Osteocyte (in vitro differentiated cells): ENCODE data around the gene LAMA3. TPM values are rescaled to one million over a fixed set of nuclear protein-coding genes. Genes with fewer than 3 reads are reported as not detected.
A peak's percentile ranks its signal among the peaks of the same experiment; 100 is the strongest.
"Not testable (repeated sequence)": the region's sequence is repeated elsewhere in the genome, so short reads cannot be mapped to it uniquely, and the experiment has no call there.

Experiments used
- DNase-seq: peaks from one replicate; pipeline ENCODE4 v3.0.0; 2021; ENCODE audit warnings: mixed read lengths; ENCODE audit not compliant: unreplicated experiment; ENCODE audit errors: extremely low spot score
- H3K27ac Mint-ChIP-seq: one replicate; pipeline ENCODE4 v1.8.0; 2021; ENCODE audit warnings: mild to moderate bottlenecking, mixed read lengths; ENCODE audit not compliant: unreplicated experiment
- H3K27me3 Mint-ChIP-seq: one replicate; pipeline ENCODE4 v1.8.0; 2021; ENCODE audit warnings: mixed read lengths; ENCODE audit not compliant: unreplicated experiment
- H3K36me3 Mint-ChIP-seq: one replicate; pipeline ENCODE4 v1.8.0; 2021; ENCODE audit warnings: mixed read lengths; ENCODE audit not compliant: unreplicated experiment
- H3K4me1 Mint-ChIP-seq: one replicate; pipeline ENCODE4 v1.8.0; 2021; ENCODE audit warnings: mixed read lengths; ENCODE audit not compliant: unreplicated experiment
- H3K4me3 Mint-ChIP-seq: one replicate; pipeline ENCODE4 v1.8.0; 2021; ENCODE audit warnings: mild to moderate bottlenecking, moderate library complexity, mixed read lengths; ENCODE audit not compliant: unreplicated experiment
- H3K9me3 Mint-ChIP-seq: one replicate; pipeline ENCODE4 v1.8.0; 2021; ENCODE audit warnings: mixed read lengths; ENCODE audit not compliant: unreplicated experiment
- total RNA-seq: library from RNA; stranded (reverse); gene quantifications from 2 replicates; pipeline ENCODE4 v1.2.1, GENCODE V29; 2021
- TF ChIP-seq, protein P1 (sequence below): fragments of 200-600 bp; sonication (generic); IDR thresholded peaks from 2 replicates; pipeline ENCODE4 v1.5.0; 2021; ENCODE audit warnings: antibody characterized with exemption, mild to moderate bottlenecking, moderate library complexity

The LAMA3 gene
- total RNA-seq, 1 donor from 2014 or later: not detected

DNA sequence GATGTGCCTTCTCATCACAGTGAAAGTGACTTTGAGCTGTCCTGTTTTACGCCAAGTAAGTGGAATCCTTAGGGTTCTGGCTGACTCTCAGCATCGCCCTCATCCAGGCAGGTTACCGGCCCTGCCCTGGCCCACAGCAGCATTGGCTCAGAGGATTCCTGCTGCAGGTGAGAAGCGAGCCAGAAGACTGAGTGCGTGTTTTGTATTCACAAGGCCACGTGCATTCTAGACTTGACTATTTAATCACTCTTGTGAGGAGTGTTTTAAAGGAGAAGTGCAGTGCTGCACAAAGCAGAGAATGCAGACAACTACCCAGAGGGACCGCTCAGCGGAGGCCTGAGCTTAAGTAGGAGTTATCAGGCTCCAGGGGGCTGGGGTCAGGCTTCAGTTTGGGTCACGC, 48.3 kb downstream of the LAMA3 start:
- Mint-ChIP-seq H3K27me3 (peaks cover 22% of the 10 kb centered on the region), H3K9me3 (no peaks in the 10 kb centered on the region), H3K4me3 (no peak overlapping the region), H3K36me3 (no peaks in the 10 kb centered on the region), H3K4me1 (peaks cover 19% of the 10 kb centered on the region), H3K27ac (no peak overlapping the region)
- TF ChIP-seq, protein P1, sequence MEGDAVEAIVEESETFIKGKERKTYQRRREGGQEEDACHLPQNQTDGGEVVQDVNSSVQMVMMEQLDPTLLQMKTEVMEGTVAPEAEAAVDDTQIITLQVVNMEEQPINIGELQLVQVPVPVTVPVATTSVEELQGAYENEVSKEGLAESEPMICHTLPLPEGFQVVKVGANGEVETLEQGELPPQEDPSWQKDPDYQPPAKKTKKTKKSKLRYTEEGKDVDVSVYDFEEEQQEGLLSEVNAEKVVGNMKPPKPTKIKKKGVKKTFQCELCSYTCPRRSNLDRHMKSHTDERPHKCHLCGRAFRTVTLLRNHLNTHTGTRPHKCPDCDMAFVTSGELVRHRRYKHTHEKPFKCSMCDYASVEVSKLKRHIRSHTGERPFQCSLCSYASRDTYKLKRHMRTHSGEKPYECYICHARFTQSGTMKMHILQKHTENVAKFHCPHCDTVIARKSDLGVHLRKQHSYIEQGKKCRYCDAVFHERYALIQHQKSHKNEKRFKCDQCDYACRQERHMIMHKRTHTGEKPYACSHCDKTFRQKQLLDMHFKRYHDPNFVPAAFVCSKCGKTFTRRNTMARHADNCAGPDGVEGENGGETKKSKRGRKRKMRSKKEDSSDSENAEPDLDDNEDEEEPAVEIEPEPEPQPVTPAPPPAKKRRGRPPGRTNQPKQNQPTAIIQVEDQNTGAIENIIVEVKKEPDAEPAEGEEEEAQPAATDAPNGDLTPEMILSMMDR: no peak
- DNase-seq: no peak

DNA sequence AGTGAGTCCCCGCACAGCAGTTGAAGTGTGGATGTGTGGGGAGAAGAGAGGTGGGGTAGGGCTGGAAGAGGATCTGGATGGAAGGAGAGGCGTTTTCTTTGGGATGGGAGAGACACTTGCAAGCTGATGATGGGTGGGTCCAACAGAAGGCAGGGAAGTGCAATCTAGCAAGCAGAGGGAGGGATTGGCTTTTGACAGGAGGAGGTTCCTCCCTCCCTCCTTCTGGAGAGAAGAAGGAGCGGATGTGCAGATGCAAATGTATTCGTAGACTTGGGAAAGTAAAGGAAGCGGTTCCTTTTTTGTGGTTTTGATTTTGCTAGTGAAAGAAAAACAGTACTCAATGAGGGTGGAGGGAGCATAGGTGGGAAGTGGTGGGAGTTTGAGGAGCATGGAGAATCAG, 48.9 kb downstream of the LAMA3 start:
- peaks cover 25% of the 10 kb centered on the region for H3K27me3 Mint-ChIP-seq
- H3K9me3 Mint-ChIP-seq: no peaks in the 10 kb centered on the region

DNA sequence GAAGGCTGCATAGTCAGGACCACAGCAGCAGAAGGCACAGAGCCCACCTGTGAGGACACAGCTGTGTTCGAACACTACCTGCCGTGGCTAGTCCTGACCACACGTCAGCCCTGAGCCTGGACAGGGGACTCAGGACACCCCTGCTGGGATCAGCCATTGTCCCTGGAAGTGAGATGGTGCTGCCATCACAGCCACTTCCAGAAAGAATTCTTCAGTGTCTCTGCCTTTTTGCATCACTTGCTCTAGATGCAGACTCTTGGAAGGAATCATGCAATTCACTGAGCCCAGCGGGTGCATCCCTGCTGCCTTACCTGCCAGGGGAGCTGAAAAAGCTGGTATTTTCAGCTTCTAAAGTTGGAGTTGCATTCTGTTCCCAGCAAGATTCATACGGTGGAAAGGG, 49.3 kb downstream of the LAMA3 start:
- no peaks in the 10 kb centered on the region for H3K36me3 Mint-ChIP-seq
- H3K4me1 Mint-ChIP-seq: peaks cover 19% of the 10 kb centered on the region
- TF ChIP-seq, protein P1: no peak
- H3K9me3 Mint-ChIP-seq: no peaks in the 10 kb centered on the region
- H3K27me3 Mint-ChIP-seq: peaks cover 26% of the 10 kb centered on the region
- H3K27ac Mint-ChIP-seq: no peak overlapping the region
- H3K4me3 Mint-ChIP-seq: no peak overlapping the region
- no peak for DNase-seq

More for the DNA sequence above, 48.9 kb downstream of the LAMA3 start:
- Mint-ChIP-seq H3K36me3 (no peaks in the 10 kb centered on the region), H3K4me1 (peaks cover 19% of the 10 kb centered on the region), H3K27ac (no peak overlapping the region), H3K4me3 (no peak overlapping the region)
- TF ChIP-seq, protein P1: no peak
- no peak for DNase-seq

DNA sequence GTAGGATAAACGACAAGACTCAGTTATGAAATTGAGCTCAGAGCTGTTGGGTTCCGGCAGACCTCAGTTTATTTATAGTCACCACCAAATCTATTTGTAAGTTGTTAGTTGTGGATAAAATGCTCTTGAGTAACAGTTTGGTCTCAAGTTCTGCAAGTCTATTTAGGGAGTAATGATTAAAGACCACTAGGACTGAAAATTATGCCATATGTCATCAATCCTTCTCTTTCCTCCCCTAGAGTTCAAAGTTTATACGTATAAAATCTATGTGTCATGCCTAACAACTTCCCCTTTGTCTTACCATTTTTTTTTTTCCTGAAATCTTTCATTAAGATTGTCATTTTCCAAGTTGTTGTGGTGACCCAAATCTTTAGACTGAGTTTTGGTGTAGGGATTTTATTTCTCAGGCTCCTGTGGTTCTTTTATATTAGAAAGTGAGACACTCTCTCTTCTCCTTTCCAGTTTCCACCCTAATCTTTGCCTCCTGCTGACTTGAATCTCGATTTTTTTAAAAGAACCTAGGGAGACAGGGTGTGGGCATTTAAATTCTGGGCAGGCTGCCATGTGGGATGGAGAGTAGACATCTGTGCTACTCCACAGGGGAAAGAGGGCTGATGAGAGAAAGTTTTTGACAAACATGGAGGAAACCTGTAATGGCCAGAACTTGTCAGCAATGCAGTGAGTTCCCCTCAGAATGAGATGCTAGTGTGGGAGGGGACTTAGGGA, 51.0 kb downstream of the LAMA3 start:
- DNase-seq: no peak
- H3K27ac Mint-ChIP-seq: peak overlapping the region; percentile 32
- no peaks in the 10 kb centered on the region for H3K9me3 Mint-ChIP-seq
- H3K4me1 Mint-ChIP-seq: peaks cover 19% of the 10 kb centered on the region
- H3K4me3 Mint-ChIP-seq: no peak overlapping the region
- TF ChIP-seq, protein P1: no peak
- H3K36me3 Mint-ChIP-seq: no peaks in the 10 kb centered on the region
- H3K27me3 Mint-ChIP-seq: peaks cover 23% of the 10 kb centered on the region

DNA sequence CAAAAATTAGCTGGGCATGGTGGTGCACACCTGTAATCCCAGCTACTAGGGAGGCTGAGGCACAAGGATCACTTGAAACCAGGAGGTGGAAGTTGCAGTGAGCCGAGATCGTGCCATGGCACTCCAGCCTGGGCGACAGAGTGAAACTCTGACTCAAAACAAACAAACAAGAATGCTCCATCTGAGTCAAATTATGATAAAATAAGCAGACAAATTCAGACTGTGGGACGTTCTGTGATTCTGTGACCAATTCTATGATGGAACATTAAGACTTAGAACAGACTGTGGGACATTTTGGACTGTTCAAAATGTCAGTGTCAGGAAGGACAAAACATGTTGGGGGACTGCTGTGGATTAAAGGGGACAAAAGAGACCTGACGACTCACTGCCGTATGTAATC, 52.7 kb downstream of the LAMA3 start:
- H3K36me3 Mint-ChIP-seq, H3K9me3 Mint-ChIP-seq, DNase-seq, H3K27ac Mint-ChIP-seq, H3K4me3 Mint-ChIP-seq: not testable (repeated sequence)
- Mint-ChIP-seq H3K4me1 (peaks cover 23% of the 10 kb centered on the region), H3K27me3 (peaks cover 22% of the 10 kb centered on the region)
